ENCODE measurements around the gene NCL.

Gene NCL

GRCh38 chr2:231482806-231483391 is 18.6 kb upstream of the NCL start:
- peak overlapping the region; percentile 42 for H3K27ac ChIP-seq
- peak; percentile 96 for TF ChIP-seq CTCF (conservative IDR thresholded peaks at IDR 0.05)
- TF ChIP-seq ZFX (IDR thresholded peaks at IDR 0.05): peak; percentile 63; the same call in 1 of the 2 replicates

DNA sequence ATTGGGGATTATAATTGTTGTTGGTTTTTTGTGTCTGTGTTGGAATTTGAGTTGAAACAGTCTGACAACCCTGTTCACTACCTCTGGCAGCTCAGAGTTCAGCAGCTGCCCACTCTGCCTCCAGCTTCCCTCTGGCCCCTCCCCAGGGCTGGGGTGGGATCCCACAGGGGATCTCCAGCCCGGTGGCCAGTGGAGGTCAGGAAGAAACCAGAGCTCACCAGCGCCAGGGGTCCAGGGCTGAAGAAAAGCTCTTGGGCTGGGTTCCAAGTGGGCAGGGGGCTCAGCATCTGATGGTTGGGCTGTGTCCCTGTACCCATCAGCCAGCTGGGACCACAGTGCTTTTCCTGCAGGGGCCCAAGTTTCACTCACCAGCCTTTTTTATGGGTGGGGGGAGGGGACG is 16.5 kb upstream of the NCL start:
- TF ChIP-seq ZFX (IDR thresholded peaks at IDR 0.05) (no peak), CTCF (conservative IDR thresholded peaks at IDR 0.05) (no peak)
- no peak overlapping the region for H3K27ac ChIP-seq

- TF ChIP-seq CTCF (conservative IDR thresholded peaks at IDR 0.05): no peak
- TF ChIP-seq ZFX (IDR thresholded peaks at IDR 0.05): no peak
- no peak overlapping the region for H3K27ac ChIP-seq
These were observed 15.2 kb upstream of the NCL start for GRCh38 chr2:231479455-231479854.

- H3K27ac ChIP-seq: no peak overlapping the region
- TF ChIP-seq ZFX (IDR thresholded peaks at IDR 0.05): no peak
These were observed 12.6 kb upstream of the NCL start for GRCh38 chr2:231476920-231477319.

- H3K27ac ChIP-seq: no peak overlapping the region
- no peak for TF ChIP-seq ZFX (IDR thresholded peaks at IDR 0.05)
- no peak for TF ChIP-seq CTCF (conservative IDR thresholded peaks at IDR 0.05)
These were observed 11.7 kb upstream of the NCL start for GRCh38 chr2:231475965-231476364.

DNA sequence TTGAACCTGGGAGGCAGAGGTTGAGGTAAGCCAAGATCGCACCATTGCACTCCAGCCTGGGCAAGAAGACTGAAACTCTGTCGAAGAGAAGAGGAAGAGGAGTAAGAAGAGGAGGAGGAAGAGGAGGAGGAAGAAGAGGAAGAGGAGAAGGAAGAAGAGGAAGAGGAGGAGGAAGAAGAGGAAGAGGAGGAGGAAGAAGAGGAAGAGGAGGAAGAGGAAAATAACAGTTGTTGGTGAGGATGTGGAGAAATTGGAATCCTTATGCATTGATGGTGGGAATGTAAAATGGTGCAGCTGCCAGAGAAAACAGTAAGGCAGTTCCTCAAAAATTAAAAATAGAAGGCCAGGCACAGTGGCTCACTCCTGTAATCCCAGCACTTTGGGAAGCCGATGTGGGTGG is 8.5 kb upstream of the NCL start:
- no peak overlapping the region for H3K27ac ChIP-seq
- TF ChIP-seq ZFX (IDR thresholded peaks at IDR 0.05): no peak
- TF ChIP-seq CTCF (conservative IDR thresholded peaks at IDR 0.05): no peak

DNA sequence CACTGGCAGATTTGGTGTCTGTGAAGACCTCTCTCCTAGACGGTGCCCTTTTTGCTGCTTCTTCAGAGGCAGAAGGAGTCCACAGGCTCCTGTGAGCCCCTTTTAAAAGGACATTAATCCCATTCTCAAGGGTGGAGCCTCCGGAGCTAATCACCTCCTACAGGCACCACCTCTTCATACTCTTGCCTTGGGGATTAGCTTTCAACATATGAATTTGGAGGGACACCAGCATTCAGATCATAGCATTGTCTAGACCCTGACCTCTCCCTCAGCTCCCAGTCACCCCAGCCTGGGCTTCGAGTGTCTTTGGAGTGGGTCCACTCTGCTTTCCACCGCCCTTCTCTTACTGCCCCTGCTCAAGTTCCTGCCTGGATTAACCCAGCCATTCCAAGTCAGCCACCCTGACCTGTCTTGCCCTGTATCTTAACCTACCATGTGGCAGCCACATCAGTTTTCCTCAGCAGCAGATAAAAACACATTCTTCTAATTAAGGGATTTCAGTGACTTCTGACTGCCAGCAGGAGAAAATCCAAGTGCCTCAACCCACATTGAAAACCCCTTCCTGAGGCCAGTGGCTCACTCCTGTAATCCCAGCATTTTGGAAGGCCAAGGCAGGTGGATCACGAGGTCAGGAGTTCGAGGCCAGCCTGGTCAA is 6.1 kb upstream of the NCL start:
- TF ChIP-seq ZFX (IDR thresholded peaks at IDR 0.05): no peak
- TF ChIP-seq CTCF (conservative IDR thresholded peaks at IDR 0.05): no peak
- no peak overlapping the region for H3K27ac ChIP-seq

DNA sequence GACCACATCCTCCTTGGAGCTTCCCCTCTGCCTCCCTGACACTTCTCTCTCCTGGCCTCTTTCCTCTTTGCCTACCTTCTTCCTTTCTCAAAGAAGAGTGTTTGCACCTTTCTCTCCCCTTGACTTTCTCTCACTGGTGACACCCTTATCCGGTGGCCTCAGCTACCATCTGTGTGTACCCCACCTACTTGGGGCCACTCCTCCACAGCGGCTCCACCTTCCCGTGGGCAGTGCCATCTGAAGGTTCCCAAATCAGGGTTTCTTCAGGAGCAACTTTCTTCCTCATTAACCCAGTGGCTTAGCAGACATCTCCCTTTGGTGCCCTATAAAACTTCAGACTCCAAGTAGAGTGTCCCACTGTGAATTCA is 5.3 kb upstream of the NCL start:
- H3K27ac ChIP-seq: no peak overlapping the region
- TF ChIP-seq ZFX (IDR thresholded peaks at IDR 0.05) (no peak), CTCF (conservative IDR thresholded peaks at IDR 0.05) (no peak)

Data from C4-2B (cell line).